ENCODE measurements around the gene MEGF11. TPM values are rescaled to one million over a fixed set of nuclear protein-coding genes. Genes with fewer than 3 reads are reported as not detected.

Gene MEGF11
- total RNA-seq, 1 donor from 2014 or later = not detected

- TF ChIP-seq, protein P1, sequence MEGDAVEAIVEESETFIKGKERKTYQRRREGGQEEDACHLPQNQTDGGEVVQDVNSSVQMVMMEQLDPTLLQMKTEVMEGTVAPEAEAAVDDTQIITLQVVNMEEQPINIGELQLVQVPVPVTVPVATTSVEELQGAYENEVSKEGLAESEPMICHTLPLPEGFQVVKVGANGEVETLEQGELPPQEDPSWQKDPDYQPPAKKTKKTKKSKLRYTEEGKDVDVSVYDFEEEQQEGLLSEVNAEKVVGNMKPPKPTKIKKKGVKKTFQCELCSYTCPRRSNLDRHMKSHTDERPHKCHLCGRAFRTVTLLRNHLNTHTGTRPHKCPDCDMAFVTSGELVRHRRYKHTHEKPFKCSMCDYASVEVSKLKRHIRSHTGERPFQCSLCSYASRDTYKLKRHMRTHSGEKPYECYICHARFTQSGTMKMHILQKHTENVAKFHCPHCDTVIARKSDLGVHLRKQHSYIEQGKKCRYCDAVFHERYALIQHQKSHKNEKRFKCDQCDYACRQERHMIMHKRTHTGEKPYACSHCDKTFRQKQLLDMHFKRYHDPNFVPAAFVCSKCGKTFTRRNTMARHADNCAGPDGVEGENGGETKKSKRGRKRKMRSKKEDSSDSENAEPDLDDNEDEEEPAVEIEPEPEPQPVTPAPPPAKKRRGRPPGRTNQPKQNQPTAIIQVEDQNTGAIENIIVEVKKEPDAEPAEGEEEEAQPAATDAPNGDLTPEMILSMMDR (IDR thresholded peaks at IDR 0.05) = no peak
- Mint-ChIP-seq H3K4me1 (peaks cover 8% of the 10 kb centered on the region), H3K27ac (no peak overlapping the region), H3K27me3 (peaks cover 23% of the 10 kb centered on the region), H3K9me3 (no peaks in the 10 kb centered on the region), H3K4me3 (no peak overlapping the region), H3K36me3 (ENCODE audit: low read depth) (no peaks in the 10 kb centered on the region)
- ChIA-PET CTCF (no interaction called here), POLR2A (no interaction called here)
- intact Hi-C loops (cut with micrococcal nuclease) = no loop called here
- ATAC-seq (ENCODE audit: low read depth) (no peak), DNase-seq (no peak)
These were observed 99.0 kb downstream of the MEGF11 start for GRCh38 chr15:66154581-66154980.

- intact Hi-C loops (cut with micrococcal nuclease) = no loop called here
- ATAC-seq (ENCODE audit: low read depth) (peak; percentile 47), DNase-seq (no peak)
- ChIA-PET POLR2A (no interaction called here), CTCF (no interaction called here)
- H3K27ac Mint-ChIP-seq = no peak overlapping the region
- TF ChIP-seq, protein P1 (IDR thresholded peaks at IDR 0.05) = no peak
- no peaks in the 10 kb centered on the region for H3K36me3 Mint-ChIP-seq (ENCODE audit: low read depth)
- no peak overlapping the region for H3K4me3 Mint-ChIP-seq
- H3K27me3 Mint-ChIP-seq = peaks cover 23% of the 10 kb centered on the region
- no peaks in the 10 kb centered on the region for H3K9me3 Mint-ChIP-seq
- H3K4me1 Mint-ChIP-seq = peaks cover 8% of the 10 kb centered on the region
These were observed 99.8 kb downstream of the MEGF11 start for GRCh38 chr15:66153549-66154415.

GRCh38 chr15:66152650-66153049 lies 100.9 kb downstream of the MEGF11 start:
- no peaks in the 10 kb centered on the region for H3K9me3 Mint-ChIP-seq
- H3K27me3 Mint-ChIP-seq = peaks cover 21% of the 10 kb centered on the region
- H3K4me1 Mint-ChIP-seq = peaks cover 8% of the 10 kb centered on the region
- ChIA-PET POLR2A (no interaction called here), CTCF (no interaction called here)
- TF ChIP-seq, protein P1 (IDR thresholded peaks at IDR 0.05) = no peak
- intact Hi-C loops (cut with micrococcal nuclease) = no loop called here
- no peak overlapping the region for H3K27ac Mint-ChIP-seq
- DNase-seq (no peak), ATAC-seq (ENCODE audit: low read depth) (no peak)
- no peaks in the 10 kb centered on the region for H3K36me3 Mint-ChIP-seq (ENCODE audit: low read depth)
- H3K4me3 Mint-ChIP-seq = no peak overlapping the region

DNA sequence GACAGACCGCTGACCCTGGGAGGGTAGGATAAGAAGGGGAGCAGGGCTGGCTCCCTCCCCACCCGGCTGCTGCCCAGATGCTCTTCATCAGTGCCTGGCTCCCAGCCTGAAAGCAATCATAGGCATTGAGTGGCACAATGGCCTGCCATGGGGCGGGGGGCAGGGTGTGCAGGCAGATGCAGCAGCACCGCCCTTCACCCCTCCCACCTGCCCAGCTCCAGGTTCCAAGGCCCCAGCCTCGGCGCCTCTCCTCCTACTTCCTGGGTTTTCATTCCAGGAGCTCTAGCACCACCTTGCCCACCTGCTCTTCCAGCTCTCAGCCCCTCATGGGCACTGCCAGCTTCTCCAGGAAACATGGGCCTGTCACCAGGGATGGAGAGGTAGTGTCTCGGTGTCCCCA lies 101.7 kb downstream of the MEGF11 start:
- Mint-ChIP-seq H3K4me3 (no peak overlapping the region), H3K36me3 (ENCODE audit: low read depth) (no peaks in the 10 kb centered on the region), H3K4me1 (peaks cover 8% of the 10 kb centered on the region), H3K27ac (no peak overlapping the region), H3K27me3 (peaks cover 21% of the 10 kb centered on the region), H3K9me3 (no peaks in the 10 kb centered on the region)
- intact Hi-C loops (cut with micrococcal nuclease) = no loop called here
- DNase-seq (no peak), ATAC-seq (ENCODE audit: low read depth) (no peak)
- ChIA-PET CTCF (no interaction called here), POLR2A (no interaction called here)
- TF ChIP-seq, protein P1 (IDR thresholded peaks at IDR 0.05) = no peak

DNA sequence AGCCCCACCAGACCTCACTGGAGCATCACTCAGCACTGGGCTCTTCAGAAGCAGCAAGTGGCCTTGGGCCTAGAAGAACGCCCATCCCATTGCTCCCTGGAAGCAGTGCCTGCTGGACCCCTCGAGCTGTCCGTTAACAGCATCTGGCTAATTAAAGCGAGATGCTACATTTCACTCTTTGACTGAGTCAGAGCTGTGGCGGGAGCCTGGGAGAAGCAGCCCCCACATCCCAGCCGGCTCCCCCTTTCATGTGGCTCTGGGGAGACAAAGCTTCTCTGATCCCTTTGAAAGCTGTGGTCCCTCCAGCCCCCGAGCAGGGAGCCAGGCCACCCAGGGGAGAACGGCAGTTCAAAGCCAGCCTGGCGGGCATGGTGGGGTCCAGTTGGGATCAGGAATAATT lies 103.7 kb downstream of the MEGF11 start:
- CTCF ChIA-PET = no interaction called here
- Mint-ChIP-seq H3K9me3 (no peaks in the 10 kb centered on the region), H3K4me3 (no peak overlapping the region), H3K36me3 (ENCODE audit: low read depth) (no peaks in the 10 kb centered on the region), H3K4me1 (peaks cover 8% of the 10 kb centered on the region), H3K27me3 (peaks cover 17% of the 10 kb centered on the region), H3K27ac (no peak overlapping the region)
- TF ChIP-seq, protein P1 (IDR thresholded peaks at IDR 0.05) = no peak
- DNase-seq (no peak), ATAC-seq (ENCODE audit: low read depth) (no peak)
- POLR2A ChIA-PET = no interaction called here
- intact Hi-C loops (cut with micrococcal nuclease) = no loop called here
